Activated T-cell treated with anti-CD3 and anti-CD28 coated beads, Interleukin-2, amount 50 U/mL, for 48 hours (primary cell): Measurements from ENCODE around the gene SETD5.

ENCODE experiments used
- DNase-seq, 2 experiments: peaks; one replicate each; pipeline ENCODE4 v3.0.0-alpha.2; 2020

Gene SETD5

GRCh38 chr3:9397332-9397905 is at the start of gene SETD5:
Gene SETD5 (plus strand): TSS chr3:9397615. CDS start chr3:9428939, 31,324 bp downstream.
- peak; percentile 99 to 100 for DNase-seq

GRCh38 chr3:9347887-9348286 is 49.5 kb upstream of the SETD5 start:
- DNase-seq: no peak

- no peak for DNase-seq
These were observed 47.9 kb upstream of the SETD5 start for GRCh38 chr3:9349321-9350117.

- DNase-seq: no peak
These were observed 45.7 kb upstream of the SETD5 start for GRCh38 chr3:9351709-9352126.

- peak; percentile 41 to 59 for DNase-seq
These were observed 44.3 kb upstream of the SETD5 start for GRCh38 chr3:9352917-9353752.

GRCh38 chr3:9361691-9362388 is 35.6 kb upstream of the SETD5 start:
- DNase-seq: no peak

- peak; percentile 96 for DNase-seq
These were observed 34.5 kb upstream of the SETD5 start, which contains the start of gene THUMPD3 for GRCh38 chr3:9362731-9363530. Gene THUMPD3 (plus strand): TSS chr3:9363054. CDS start chr3:9365069, 2,015 bp downstream.

- no peak for DNase-seq
These were observed 27.9 kb upstream of the SETD5 start for GRCh38 chr3:9369508-9369907.

GRCh38 chr3:9373465-9373864 is 23.9 kb upstream of the SETD5 start:
- no peak for DNase-seq

- DNase-seq: no peak
These were observed 19.4 kb upstream of the SETD5 start for GRCh38 chr3:9377981-9378380.

GRCh38 chr3:9379327-9379726 is 18.1 kb upstream of the SETD5 start:
- no peak for DNase-seq

GRCh38 chr3:9380014-9380413 is 17.4 kb upstream of the SETD5 start:
- no peak for DNase-seq

- DNase-seq: no peak
These were observed 13.1 kb upstream of the SETD5 start for GRCh38 chr3:9384141-9384828.

- DNase-seq: no peak
These were observed 12.0 kb upstream of the SETD5 start for GRCh38 chr3:9385187-9386077.

- DNase-seq: no peak
These were observed 11.3 kb upstream of the SETD5 start for GRCh38 chr3:9386078-9386459.

- DNase-seq: no peak
These were observed 10.7 kb upstream of the SETD5 start for GRCh38 chr3:9386501-9387321.

GRCh38 chr3:9387322-9387655 is 10.1 kb upstream of the SETD5 start:
- no peak for DNase-seq

GRCh38 chr3:9388142-9388541 is 9.3 kb upstream of the SETD5 start:
- DNase-seq: no peak

GRCh38 chr3:9388562-9389272 is 8.7 kb upstream of the SETD5 start:
- DNase-seq: no peak
